Central memory CD8-positive, alpha-beta T cell (primary cell): ENCODE data around the gene HYDIN.
"Not testable (repeated sequence)": the region's sequence is repeated elsewhere in the genome, so short reads cannot be mapped to it uniquely, and the experiment has no call there.

Experiments used
- ATAC-seq: fragments of 150-1000 bp; cut with Tn5 transposase; replicated peaks from 2 replicates; pipeline ENCODE4 v1.10.0; 2022; ENCODE audit warnings: mild to moderate bottlenecking, moderate FRiP score, moderate number of reproducible peaks; ENCODE audit not compliant: poor library complexity, severe bottlenecking; ENCODE audit errors: extremely low read depth
- DNase-seq, 2 donors: peaks; one replicate each; pipeline ENCODE4 v3.0.0; 2021; ENCODE audit warnings: low spot score in 2 of 2
- H3K27ac Mint-ChIP-seq: one replicate; pipeline ENCODE4 v1.8.0; 2022; ENCODE audit warnings: low read depth, mild to moderate bottlenecking, moderate library complexity, mixed read lengths
- H3K27me3 Mint-ChIP-seq: one replicate; pipeline ENCODE4 v1.8.0; 2022; ENCODE audit warnings: mixed read lengths
- H3K36me3 Mint-ChIP-seq: one replicate; pipeline ENCODE4 v1.8.0; 2022; ENCODE audit warnings: mild to moderate bottlenecking, moderate library complexity, mixed read lengths; ENCODE audit not compliant: insufficient read depth
- H3K4me1 Mint-ChIP-seq: one replicate; pipeline ENCODE4 v1.8.0; 2022; ENCODE audit warnings: mixed read lengths
- H3K4me3 Mint-ChIP-seq: one replicate; pipeline ENCODE4 v1.8.0; 2022; ENCODE audit warnings: mild to moderate bottlenecking, moderate library complexity, mixed read lengths
- H3K9me3 Mint-ChIP-seq: one replicate; pipeline ENCODE4 v1.8.0; 2022; ENCODE audit warnings: mixed read lengths

HYDIN gene

GRCh38 chr16:71053897-71054609 lies 176.5 kb downstream of the HYDIN start:
- not testable (repeated sequence) for H3K36me3 Mint-ChIP-seq, H3K9me3 Mint-ChIP-seq, H3K4me3 Mint-ChIP-seq, H3K27ac Mint-ChIP-seq, DNase-seq, H3K4me1 Mint-ChIP-seq, ATAC-seq, H3K27me3 Mint-ChIP-seq

- H3K4me3 Mint-ChIP-seq, H3K4me1 Mint-ChIP-seq, H3K36me3 Mint-ChIP-seq, H3K27ac Mint-ChIP-seq, ATAC-seq, H3K27me3 Mint-ChIP-seq, H3K9me3 Mint-ChIP-seq, DNase-seq: not testable (repeated sequence)
Measured at GRCh38 chr16:71050307-71050706, 180.2 kb downstream of the HYDIN start.

GRCh38 chr16:71039368-71040111 lies 191.0 kb downstream of the HYDIN start:
- not testable (repeated sequence) for H3K4me3 Mint-ChIP-seq, ATAC-seq, H3K9me3 Mint-ChIP-seq, H3K4me1 Mint-ChIP-seq, DNase-seq, H3K27me3 Mint-ChIP-seq, H3K36me3 Mint-ChIP-seq, H3K27ac Mint-ChIP-seq

GRCh38 chr16:71038421-71038820 lies 192.1 kb downstream of the HYDIN start:
- not testable (repeated sequence) for H3K4me1 Mint-ChIP-seq

GRCh38 chr16:71037987-71038386 lies 192.5 kb downstream of the HYDIN start:
- DNase-seq, H3K27ac Mint-ChIP-seq, H3K27me3 Mint-ChIP-seq, ATAC-seq, H3K9me3 Mint-ChIP-seq, H3K36me3 Mint-ChIP-seq, H3K4me1 Mint-ChIP-seq, H3K4me3 Mint-ChIP-seq: not testable (repeated sequence)

More at GRCh38 chr16:71038421-71038820, 192.1 kb downstream of the HYDIN start:
- H3K27me3 Mint-ChIP-seq, ATAC-seq, H3K36me3 Mint-ChIP-seq, H3K9me3 Mint-ChIP-seq, DNase-seq, H3K27ac Mint-ChIP-seq, H3K4me3 Mint-ChIP-seq: not testable (repeated sequence)

GRCh38 chr16:71028032-71028727 lies 202.3 kb downstream of the HYDIN start:
- not testable (repeated sequence) for DNase-seq, H3K36me3 Mint-ChIP-seq, H3K4me1 Mint-ChIP-seq, H3K27ac Mint-ChIP-seq, H3K27me3 Mint-ChIP-seq, H3K9me3 Mint-ChIP-seq, ATAC-seq, H3K4me3 Mint-ChIP-seq

- not testable (repeated sequence) for H3K4me1 Mint-ChIP-seq, ATAC-seq, H3K9me3 Mint-ChIP-seq, DNase-seq, H3K4me3 Mint-ChIP-seq, H3K27me3 Mint-ChIP-seq, H3K36me3 Mint-ChIP-seq, H3K27ac Mint-ChIP-seq
Measured at GRCh38 chr16:71027511-71027910, 203.0 kb downstream of the HYDIN start.

- not testable (repeated sequence) for H3K27ac Mint-ChIP-seq, H3K36me3 Mint-ChIP-seq, H3K9me3 Mint-ChIP-seq, DNase-seq, H3K4me1 Mint-ChIP-seq, ATAC-seq, H3K4me3 Mint-ChIP-seq, H3K27me3 Mint-ChIP-seq
Measured at GRCh38 chr16:71023851-71024439, 206.6 kb downstream of the HYDIN start.

GRCh38 chr16:71021961-71022537 lies 208.5 kb downstream of the HYDIN start:
- not testable (repeated sequence) for DNase-seq

GRCh38 chr16:71019067-71019682 lies 211.3 kb downstream of the HYDIN start:
- DNase-seq, H3K4me1 Mint-ChIP-seq, H3K27me3 Mint-ChIP-seq, H3K4me3 Mint-ChIP-seq, H3K36me3 Mint-ChIP-seq, H3K9me3 Mint-ChIP-seq, ATAC-seq, H3K27ac Mint-ChIP-seq: not testable (repeated sequence)

More at GRCh38 chr16:71021961-71022537, 208.5 kb downstream of the HYDIN start:
- not testable (repeated sequence) for H3K36me3 Mint-ChIP-seq, ATAC-seq, H3K27ac Mint-ChIP-seq, H3K9me3 Mint-ChIP-seq, H3K4me1 Mint-ChIP-seq, H3K4me3 Mint-ChIP-seq, H3K27me3 Mint-ChIP-seq

- not testable (repeated sequence) for ATAC-seq, H3K27ac Mint-ChIP-seq, H3K9me3 Mint-ChIP-seq
Measured at GRCh38 chr16:71015419-71015818, 215.1 kb downstream of the HYDIN start.

More at GRCh38 chr16:71015419-71015818, 215.1 kb downstream of the HYDIN start:
- H3K36me3 Mint-ChIP-seq, H3K27me3 Mint-ChIP-seq, H3K4me1 Mint-ChIP-seq, H3K4me3 Mint-ChIP-seq, DNase-seq: not testable (repeated sequence)
